Neural cell (in vitro differentiated cells): ENCODE results near the gene TLL1.

Source experiments
- TF ChIP-seq, protein P1 (sequence below): fragments of 450-650 bp; IDR thresholded peaks from 2 replicates; pipeline ENCODE4 v1.5.1; 2014; ENCODE audit warnings: antibody characterized with exemption, mild to moderate bottlenecking, moderate library complexity; ENCODE audit not compliant: poor library complexity, severe bottlenecking
- TF ChIP-seq, protein P2 (sequence below): IDR thresholded peaks from 2 replicates; pipeline ENCODE4 v1.6.1; 2012; ENCODE audit warnings: borderline replicate concordance

GRCh38 chr4:165972747-165973146 lies 99.7 kb downstream of the TLL1 start:
- TF ChIP-seq, protein P1, sequence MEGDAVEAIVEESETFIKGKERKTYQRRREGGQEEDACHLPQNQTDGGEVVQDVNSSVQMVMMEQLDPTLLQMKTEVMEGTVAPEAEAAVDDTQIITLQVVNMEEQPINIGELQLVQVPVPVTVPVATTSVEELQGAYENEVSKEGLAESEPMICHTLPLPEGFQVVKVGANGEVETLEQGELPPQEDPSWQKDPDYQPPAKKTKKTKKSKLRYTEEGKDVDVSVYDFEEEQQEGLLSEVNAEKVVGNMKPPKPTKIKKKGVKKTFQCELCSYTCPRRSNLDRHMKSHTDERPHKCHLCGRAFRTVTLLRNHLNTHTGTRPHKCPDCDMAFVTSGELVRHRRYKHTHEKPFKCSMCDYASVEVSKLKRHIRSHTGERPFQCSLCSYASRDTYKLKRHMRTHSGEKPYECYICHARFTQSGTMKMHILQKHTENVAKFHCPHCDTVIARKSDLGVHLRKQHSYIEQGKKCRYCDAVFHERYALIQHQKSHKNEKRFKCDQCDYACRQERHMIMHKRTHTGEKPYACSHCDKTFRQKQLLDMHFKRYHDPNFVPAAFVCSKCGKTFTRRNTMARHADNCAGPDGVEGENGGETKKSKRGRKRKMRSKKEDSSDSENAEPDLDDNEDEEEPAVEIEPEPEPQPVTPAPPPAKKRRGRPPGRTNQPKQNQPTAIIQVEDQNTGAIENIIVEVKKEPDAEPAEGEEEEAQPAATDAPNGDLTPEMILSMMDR = no peak
- TF ChIP-seq, protein P2, sequence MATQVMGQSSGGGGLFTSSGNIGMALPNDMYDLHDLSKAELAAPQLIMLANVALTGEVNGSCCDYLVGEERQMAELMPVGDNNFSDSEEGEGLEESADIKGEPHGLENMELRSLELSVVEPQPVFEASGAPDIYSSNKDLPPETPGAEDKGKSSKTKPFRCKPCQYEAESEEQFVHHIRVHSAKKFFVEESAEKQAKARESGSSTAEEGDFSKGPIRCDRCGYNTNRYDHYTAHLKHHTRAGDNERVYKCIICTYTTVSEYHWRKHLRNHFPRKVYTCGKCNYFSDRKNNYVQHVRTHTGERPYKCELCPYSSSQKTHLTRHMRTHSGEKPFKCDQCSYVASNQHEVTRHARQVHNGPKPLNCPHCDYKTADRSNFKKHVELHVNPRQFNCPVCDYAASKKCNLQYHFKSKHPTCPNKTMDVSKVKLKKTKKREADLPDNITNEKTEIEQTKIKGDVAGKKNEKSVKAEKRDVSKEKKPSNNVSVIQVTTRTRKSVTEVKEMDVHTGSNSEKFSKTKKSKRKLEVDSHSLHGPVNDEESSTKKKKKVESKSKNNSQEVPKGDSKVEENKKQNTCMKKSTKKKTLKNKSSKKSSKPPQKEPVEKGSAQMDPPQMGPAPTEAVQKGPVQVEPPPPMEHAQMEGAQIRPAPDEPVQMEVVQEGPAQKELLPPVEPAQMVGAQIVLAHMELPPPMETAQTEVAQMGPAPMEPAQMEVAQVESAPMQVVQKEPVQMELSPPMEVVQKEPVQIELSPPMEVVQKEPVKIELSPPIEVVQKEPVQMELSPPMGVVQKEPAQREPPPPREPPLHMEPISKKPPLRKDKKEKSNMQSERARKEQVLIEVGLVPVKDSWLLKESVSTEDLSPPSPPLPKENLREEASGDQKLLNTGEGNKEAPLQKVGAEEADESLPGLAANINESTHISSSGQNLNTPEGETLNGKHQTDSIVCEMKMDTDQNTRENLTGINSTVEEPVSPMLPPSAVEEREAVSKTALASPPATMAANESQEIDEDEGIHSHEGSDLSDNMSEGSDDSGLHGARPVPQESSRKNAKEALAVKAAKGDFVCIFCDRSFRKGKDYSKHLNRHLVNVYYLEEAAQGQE = no peak
